ENCODE results near the gene MAMSTR. TPM values are rescaled to one million over a fixed set of nuclear protein-coding genes. Genes with fewer than 3 reads are reported as not detected.

MAMSTR gene
- total and polyA plus RNA-seq, 9 of the 15 experiments (the other 6 are each of a cell fraction or from before 2014, with no cell fraction given), result 0.08 to 1.00 (median 0.40) TPM; not detected in 1

GRCh38 chr19:48746738-48747575 lies 27.4 kb upstream of the MAMSTR start, which contains the start of gene IZUMO1 (continued):
- TF ChIP-seq ZBTB5 (IDR thresholded peaks at IDR 0.05) (no peak), BRD4 (IDR thresholded peaks at IDR 0.05) (no peak), TAF1 (IDR thresholded peaks at IDR 0.05; ENCODE audit: control insufficient read depth, extremely low read depth, insufficient read depth, low read length, severe bottlenecking) (no peak), RUNX1 (IDR thresholded peaks at IDR 0.05; ENCODE audit: low read depth) (no peak), ZKSCAN3 (CRISPR knock-in tag; IDR thresholded peaks at IDR 0.05) (no peak), ZNF347 (CRISPR knock-in tag; IDR thresholded peaks at IDR 0.05; ENCODE audit: low read depth) (no peak), STAT5A (IDR thresholded peaks at IDR 0.05; ENCODE audit: borderline replicate concordance, low read length) (no peak), BMI1 (IDR thresholded peaks at IDR 0.05; ENCODE audit: low read length) (no peak), SMARCC2 (IDR thresholded peaks at IDR 0.05; ENCODE audit: low read depth) (no peak), ZNF140 (CRISPR knock-in tag; IDR thresholded peaks at IDR 0.05) (no peak), ZNF175 (CRISPR knock-in tag; IDR thresholded peaks at IDR 0.05; ENCODE audit: low read depth) (peak; percentile 71; the same call in 1 of the 2 replicates), PRDM10 (IDR thresholded peaks at IDR 0.05; ENCODE audit: partially characterized antibody) (no peak), GTF3C2 (IDR thresholded peaks at IDR 0.05; ENCODE audit: borderline replicate concordance, extremely low read depth, insufficient read length) (no peak)
- TF ChIP-seq, protein P1, sequence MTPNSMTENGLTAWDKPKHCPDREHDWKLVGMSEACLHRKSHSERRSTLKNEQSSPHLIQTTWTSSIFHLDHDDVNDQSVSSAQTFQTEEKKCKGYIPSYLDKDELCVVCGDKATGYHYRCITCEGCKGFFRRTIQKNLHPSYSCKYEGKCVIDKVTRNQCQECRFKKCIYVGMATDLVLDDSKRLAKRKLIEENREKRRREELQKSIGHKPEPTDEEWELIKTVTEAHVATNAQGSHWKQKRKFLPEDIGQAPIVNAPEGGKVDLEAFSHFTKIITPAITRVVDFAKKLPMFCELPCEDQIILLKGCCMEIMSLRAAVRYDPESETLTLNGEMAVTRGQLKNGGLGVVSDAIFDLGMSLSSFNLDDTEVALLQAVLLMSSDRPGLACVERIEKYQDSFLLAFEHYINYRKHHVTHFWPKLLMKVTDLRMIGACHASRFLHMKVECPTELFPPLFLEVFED (CRISPR knock-in tag; conservative IDR thresholded peaks at IDR 0.05), result no peak
- TF ChIP-seq, protein P2, sequence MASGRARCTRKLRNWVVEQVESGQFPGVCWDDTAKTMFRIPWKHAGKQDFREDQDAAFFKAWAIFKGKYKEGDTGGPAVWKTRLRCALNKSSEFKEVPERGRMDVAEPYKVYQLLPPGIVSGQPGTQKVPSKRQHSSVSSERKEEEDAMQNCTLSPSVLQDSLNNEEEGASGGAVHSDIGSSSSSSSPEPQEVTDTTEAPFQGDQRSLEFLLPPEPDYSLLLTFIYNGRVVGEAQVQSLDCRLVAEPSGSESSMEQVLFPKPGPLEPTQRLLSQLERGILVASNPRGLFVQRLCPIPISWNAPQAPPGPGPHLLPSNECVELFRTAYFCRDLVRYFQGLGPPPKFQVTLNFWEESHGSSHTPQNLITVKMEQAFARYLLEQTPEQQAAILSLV (tag; IDR thresholded peaks at IDR 0.05), result no peak

All from K562 (cell line).